HCT116 (cell line): ENCODE data around the gene NOL9. TPM values are rescaled to one million over a fixed set of nuclear protein-coding genes. Genes with fewer than 3 reads are reported as not detected.

Source experiments
- ATAC-seq: fragments of 200-7000 bp; cut with Tn5 transposase; 2 replicates; pipeline ENCODE4 v1.9.1; 2020; ENCODE audit warnings: mild to moderate bottlenecking, moderate library complexity
- BruUV-seq: library from RNA; stranded (reverse); fragments of 400-500 nt; replicated peaks from 2 replicates; lab custom pipeline; 2021; lab: Mats Ljungman, UMichigan
- CTCF ChIA-PET: fragments of 300-600 bp; sonication (Branson Sonifier 250); formaldehyde crosslinking; loops from one replicate; lab custom pipeline; 2021; ENCODE audit warnings: antibody characterized with exemption; lab: Charles Lee
- POLR2A ChIA-PET: fragments of 300-600, 350-600 bp; sonication (Branson Sonifier 250); formaldehyde crosslinking; loops from one replicate; lab custom pipeline; 2021; ENCODE audit warnings: antibody characterized with exemption; lab: Charles Lee
- RAD21 ChIA-PET, 2 experiments: fragments of 300-600 bp; sonication (Branson Sonifier 250); formaldehyde crosslinking; loops; one replicate each; lab custom pipeline; 2023; ENCODE audit warnings: low total read pairs in 2 of 2; ENCODE audit not compliant: uncharacterized antibody in 2 of 2, unreplicated experiment in 2 of 2, low non-redundant PET in 1 of 2; lab: Charles Lee
- DNase-seq: peaks from one replicate; pipeline ENCODE4 v3.0.0-alpha.2; 2010; ENCODE audit warnings: low read depth, low spot score
- H2AFZ ChIP-seq: fragments of 200-600 bp; shearing (Covaris generic), sonication (generic); 2 replicates; pipeline ENCODE4 v1.6.1; 2017; ENCODE audit warnings: low read depth, mixed run types, mixed read lengths, antibody characterized with exemption, low read length; ENCODE audit not compliant: poor library complexity, severe bottlenecking
- H3K27ac ChIP-seq: 2 replicates; pipeline ENCODE4 v1.5.1; 2012; ENCODE audit warnings: low read depth, low read length
- H3K27me3 ChIP-seq: fragments of 200-600 bp; sonication (generic); 2 replicates; pipeline ENCODE4 v1.6.1; 2016; ENCODE audit warnings: mixed run types, low read length, mixed read lengths; ENCODE audit not compliant: insufficient read depth
- H3K36me3 ChIP-seq, 2 experiments: fragments of 200-500 bp in 1 of 2; fragments of 200-600 bp in 1 of 2; sonication (Bioruptor generic) in 1 of 2; sonication (generic) in 1 of 2; 2 replicates each; pipeline versions ENCODE4 v1.5.1 to v1.6.1; 2014 to 2016; ENCODE audit warnings: low read length in 2 of 2, inconsistent platforms in 1 of 2, mixed read lengths in 1 of 2, mixed run types in 1 of 2; ENCODE audit not compliant: insufficient read depth in 2 of 2, control insufficient read depth in 1 of 2
- H3K4me1 ChIP-seq, 2 experiments: fragments of 200-600 bp in 1 of 2; sonication (generic) in 1 of 2; 2 replicates each; pipeline versions ENCODE4 v1.5.1 to v1.6.1; 2012 to 2017; ENCODE audit warnings: low read length in 2 of 2, inconsistent platforms in 1 of 2, mild to moderate bottlenecking in 1 of 2, mixed read lengths in 1 of 2, mixed run types in 1 of 2, moderate library complexity in 1 of 2; ENCODE audit not compliant: insufficient read depth in 2 of 2, control insufficient read depth in 1 of 2
- H3K4me2 ChIP-seq: fragments of 200-600 bp; sonication (generic); 2 replicates; pipeline ENCODE4 v1.6.1; 2017; ENCODE audit warnings: mixed run types, low read length, mixed read lengths
- H3K4me3 ChIP-seq, 2 experiments: fragments of 200-600 bp in 1 of 2; sonication (generic) in 1 of 2; replicated peaks in 1 of 2; 2 replicates each; pipeline ENCODE4 v1.5.1; 2011 to 2016; ENCODE audit warnings: low read length in 2 of 2, control low read depth in 1 of 2, low read depth in 1 of 2, mild to moderate bottlenecking in 1 of 2, mixed read lengths in 1 of 2, mixed run types in 1 of 2
- H3K79me2 ChIP-seq: fragments of 200-600 bp; sonication (generic); 2 replicates; pipeline ENCODE4 v1.6.1; 2017; ENCODE audit warnings: mild to moderate bottlenecking, mixed run types, low read length, moderate library complexity, mixed read lengths; ENCODE audit not compliant: insufficient read depth
- H3K9ac ChIP-seq: fragments of 200-600 bp; sonication (generic); 2 replicates; pipeline ENCODE4 v1.6.1; 2016; ENCODE audit warnings: low read length, mixed read lengths
- H3K9me2 ChIP-seq: fragments of 200-600 bp; sonication (generic), shearing (Covaris generic); 2 replicates; pipeline ENCODE4 v1.6.1; 2017; ENCODE audit warnings: mixed run types, mild to moderate bottlenecking, moderate library complexity; ENCODE audit not compliant: insufficient read depth
- H3K9me3 ChIP-seq, 2 experiments: fragments of 200-500 bp in 1 of 2; fragments of 200-600 bp in 1 of 2; sonication (Bioruptor generic) in 1 of 2; sonication (generic) in 1 of 2; 2 replicates each; pipeline ENCODE4 v1.6.1; 2014 to 2017; ENCODE audit warnings: low read length in 2 of 2, mixed read lengths in 2 of 2, inconsistent platforms in 1 of 2, low read depth in 1 of 2, mild to moderate bottlenecking in 1 of 2, mixed run types in 1 of 2, moderate library complexity in 1 of 2; ENCODE audit not compliant: control insufficient read depth in 1 of 2, insufficient read depth in 1 of 2
- H4K20me1 ChIP-seq: fragments of 200-600 bp; sonication (generic), shearing (Covaris generic); 2 replicates; pipeline ENCODE4 v1.6.1; 2017; ENCODE audit warnings: mixed run types, mild to moderate bottlenecking, moderate library complexity; ENCODE audit not compliant: insufficient read depth
- CBX3 ChIP-seq: IDR thresholded peaks from 2 replicates; pipeline ENCODE4 v1.6.1; 2012; ENCODE audit warnings: low read depth
- CEBPB ChIP-seq: IDR thresholded peaks from 2 replicates; pipeline ENCODE4 v1.6.1; 2012; ENCODE audit warnings: low read depth
- EGR1 ChIP-seq: IDR thresholded peaks from 2 replicates; pipeline ENCODE4 v1.6.1; 2012; ENCODE audit warnings: low read depth
- EZH2 ChIP-seq: fragments of 200-600 bp; sonication (generic); IDR thresholded peaks from 2 replicates; pipeline ENCODE4 v1.6.1; 2017; ENCODE audit warnings: antibody characterized with exemption, mixed run types
- EZH2phosphoT487 ChIP-seq: fragments of 200-600 bp; IDR thresholded peaks from 2 replicates; pipeline ENCODE4 v1.6.1; 2018; ENCODE audit warnings: antibody characterized with exemption, borderline replicate concordance
- FOSL1 ChIP-seq: IDR thresholded peaks from 2 replicates; pipeline ENCODE4 v1.6.1; 2012; ENCODE audit warnings: low read depth
- JUND ChIP-seq: IDR thresholded peaks from 2 replicates; pipeline ENCODE4 v1.6.1; 2012
- RAD21 ChIP-seq: IDR thresholded peaks from 2 replicates; pipeline ENCODE4 v1.6.1; 2012; ENCODE audit warnings: low read depth, mild to moderate bottlenecking
- SIN3A ChIP-seq: IDR thresholded peaks from 2 replicates; pipeline ENCODE4 v1.6.1; 2012; ENCODE audit warnings: low read depth
- SP1 ChIP-seq: IDR thresholded peaks from 2 replicates; pipeline ENCODE4 v1.6.1; 2012; ENCODE audit warnings: low read depth
- SRF ChIP-seq: IDR thresholded peaks from 2 replicates; pipeline ENCODE4 v1.6.1; 2012; ENCODE audit warnings: low read depth
- ZFX ChIP-seq: fragments of 450-650 bp; IDR thresholded peaks from 2 replicates; pipeline ENCODE4 v1.6.1; 2017
- intact Hi-C: fragments of 100-400 bp; cut with micrococcal nuclease; formaldehyde crosslinking; loops from 2 replicates; pipeline ENCODE4 v1.10.0; 2022
- total RNA-seq: library from RNA; stranded (reverse); gene quantifications from one replicate; pipeline ENCODE4 v1.2.1, GENCODE V29; 2021; ENCODE audit not compliant: unreplicated experiment
- TF ChIP-seq, protein P1 (sequence below): IDR thresholded peaks from 2 replicates; pipeline ENCODE4 v1.6.1; 2012
- TF ChIP-seq, protein P2 (sequence below): IDR thresholded peaks from 2 replicates; pipeline ENCODE4 v1.6.1; 2012; ENCODE audit warnings: low read depth
- TF ChIP-seq, protein P3 (sequence below): IDR thresholded peaks from 2 replicates; pipeline ENCODE4 v1.6.1; 2011; ENCODE audit warnings: mild to moderate bottlenecking, low read length, moderate library complexity; ENCODE audit not compliant: insufficient replicate concordance; ENCODE audit errors: extremely low read depth
- TF ChIP-seq, protein P4 (sequence below), 3 experiments: fragments of 200-600 bp in 1 of 3; sonication (generic) in 1 of 3; IDR thresholded peaks in 2 of 3; conservative IDR thresholded peaks in 1 of 3; 2 replicates each; pipeline ENCODE4 v1.5.1; 2012 to 2017; ENCODE audit warnings: low read depth in 2 of 3, low read length in 2 of 3, antibody characterized with exemption in 1 of 3, borderline replicate concordance in 1 of 3, control low read depth in 1 of 3, mild to moderate bottlenecking in 1 of 3, mixed read lengths in 1 of 3, mixed run types in 1 of 3, moderate library complexity in 1 of 3; ENCODE audit not compliant: insufficient read depth in 1 of 3
- TF ChIP-seq, protein P5 (sequence below): IDR thresholded peaks from 2 replicates; pipeline ENCODE4 v1.6.1; 2012

The NOL9 gene
- total RNA-seq, 1 experiment from 2014 or later: 46.4 TPM

DNA sequence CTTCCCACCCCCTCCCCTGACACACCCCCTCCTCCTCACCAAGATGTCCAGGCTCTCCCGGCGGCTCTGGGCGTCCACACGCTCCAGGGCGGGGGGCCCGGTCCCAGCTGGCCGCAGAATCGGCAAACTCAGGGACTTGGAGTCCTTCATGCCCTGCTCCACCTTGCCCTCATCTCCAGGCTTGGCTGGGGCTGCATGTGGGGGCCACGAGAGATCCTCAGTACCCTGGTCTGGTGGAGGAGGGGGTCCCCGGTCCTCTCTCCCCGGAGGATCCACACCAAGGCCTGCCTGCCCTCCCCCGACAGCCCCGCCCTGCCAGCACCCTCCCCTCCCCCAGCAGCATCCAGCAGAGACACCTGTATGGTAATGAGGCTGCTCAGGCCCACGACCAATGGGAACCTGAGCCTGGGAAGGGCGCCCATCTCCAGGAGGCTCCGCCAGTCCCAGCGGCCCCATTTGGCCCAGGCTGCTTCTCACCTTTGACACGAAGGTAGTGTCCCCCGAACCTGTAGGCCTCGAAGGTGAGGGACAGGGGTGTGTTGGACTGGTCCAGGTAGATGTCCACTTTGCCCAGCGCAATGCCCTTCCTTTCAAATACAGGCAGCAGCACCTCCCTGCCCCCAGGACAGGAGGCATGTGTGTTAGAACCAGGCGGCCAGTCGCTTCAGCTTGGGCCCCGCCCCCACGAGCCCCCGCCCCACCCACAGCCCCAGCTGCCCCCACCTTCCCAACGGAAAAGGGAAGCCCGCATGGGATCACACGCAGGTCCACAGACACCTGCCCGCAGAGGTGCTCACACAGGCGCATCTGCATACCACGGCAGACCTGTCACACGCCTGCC, 80.1 kb downstream of the NOL9 start:
- Histone ChIP-seq H3K4me1 (peaks cover 31 to 47% of the 10 kb centered on the region in 2 experiments), H3K9me2 (no peaks in the 10 kb centered on the region), H3K27ac (no peak overlapping the region), H3K27me3 (no peaks in the 10 kb centered on the region), H4K20me1 (no peaks in the 10 kb centered on the region), H3K4me2 (no peak overlapping the region), H3K9ac (no peak overlapping the region), H3K9me3 (no peaks in the 10 kb centered on the region), H3K79me2 (no peaks in the 10 kb centered on the region), H3K4me3 (no peak overlapping the region), H3K36me3 (peaks cover under 1 to 9% of the 10 kb centered on the region in 2 experiments; a peak in 2 of 4 replicates), H2AFZ (no peak overlapping the region)
- ChIA-PET RAD21 (no interaction called here), CTCF (interaction anchor here (2.2 kb wide), 1 partner anchor 26 kb away, joined by 11 read pairs; no protein-coding TSS in a partner anchor), POLR2A (no interaction called here)
- intact Hi-C loops: loop anchor here (2.0 kb wide), 1 partner anchor 227 kb away; no protein-coding TSS in a partner anchor
- TF ChIP-seq JUND: no peak
- TF ChIP-seq EZH2: no peak
- TF ChIP-seq, protein P1, sequence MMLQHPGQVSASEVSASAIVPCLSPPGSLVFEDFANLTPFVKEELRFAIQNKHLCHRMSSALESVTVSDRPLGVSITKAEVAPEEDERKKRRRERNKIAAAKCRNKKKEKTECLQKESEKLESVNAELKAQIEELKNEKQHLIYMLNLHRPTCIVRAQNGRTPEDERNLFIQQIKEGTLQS: no peak
- TF ChIP-seq SIN3A: no peak
- TF ChIP-seq RAD21: no peak
- no peak for TF ChIP-seq CBX3
- TF ChIP-seq FOSL1: no peak
- no peak for TF ChIP-seq CEBPB
- TF ChIP-seq EGR1: no peak
- TF ChIP-seq, protein P2, sequence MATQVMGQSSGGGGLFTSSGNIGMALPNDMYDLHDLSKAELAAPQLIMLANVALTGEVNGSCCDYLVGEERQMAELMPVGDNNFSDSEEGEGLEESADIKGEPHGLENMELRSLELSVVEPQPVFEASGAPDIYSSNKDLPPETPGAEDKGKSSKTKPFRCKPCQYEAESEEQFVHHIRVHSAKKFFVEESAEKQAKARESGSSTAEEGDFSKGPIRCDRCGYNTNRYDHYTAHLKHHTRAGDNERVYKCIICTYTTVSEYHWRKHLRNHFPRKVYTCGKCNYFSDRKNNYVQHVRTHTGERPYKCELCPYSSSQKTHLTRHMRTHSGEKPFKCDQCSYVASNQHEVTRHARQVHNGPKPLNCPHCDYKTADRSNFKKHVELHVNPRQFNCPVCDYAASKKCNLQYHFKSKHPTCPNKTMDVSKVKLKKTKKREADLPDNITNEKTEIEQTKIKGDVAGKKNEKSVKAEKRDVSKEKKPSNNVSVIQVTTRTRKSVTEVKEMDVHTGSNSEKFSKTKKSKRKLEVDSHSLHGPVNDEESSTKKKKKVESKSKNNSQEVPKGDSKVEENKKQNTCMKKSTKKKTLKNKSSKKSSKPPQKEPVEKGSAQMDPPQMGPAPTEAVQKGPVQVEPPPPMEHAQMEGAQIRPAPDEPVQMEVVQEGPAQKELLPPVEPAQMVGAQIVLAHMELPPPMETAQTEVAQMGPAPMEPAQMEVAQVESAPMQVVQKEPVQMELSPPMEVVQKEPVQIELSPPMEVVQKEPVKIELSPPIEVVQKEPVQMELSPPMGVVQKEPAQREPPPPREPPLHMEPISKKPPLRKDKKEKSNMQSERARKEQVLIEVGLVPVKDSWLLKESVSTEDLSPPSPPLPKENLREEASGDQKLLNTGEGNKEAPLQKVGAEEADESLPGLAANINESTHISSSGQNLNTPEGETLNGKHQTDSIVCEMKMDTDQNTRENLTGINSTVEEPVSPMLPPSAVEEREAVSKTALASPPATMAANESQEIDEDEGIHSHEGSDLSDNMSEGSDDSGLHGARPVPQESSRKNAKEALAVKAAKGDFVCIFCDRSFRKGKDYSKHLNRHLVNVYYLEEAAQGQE: no peak
- TF ChIP-seq, protein P3, sequence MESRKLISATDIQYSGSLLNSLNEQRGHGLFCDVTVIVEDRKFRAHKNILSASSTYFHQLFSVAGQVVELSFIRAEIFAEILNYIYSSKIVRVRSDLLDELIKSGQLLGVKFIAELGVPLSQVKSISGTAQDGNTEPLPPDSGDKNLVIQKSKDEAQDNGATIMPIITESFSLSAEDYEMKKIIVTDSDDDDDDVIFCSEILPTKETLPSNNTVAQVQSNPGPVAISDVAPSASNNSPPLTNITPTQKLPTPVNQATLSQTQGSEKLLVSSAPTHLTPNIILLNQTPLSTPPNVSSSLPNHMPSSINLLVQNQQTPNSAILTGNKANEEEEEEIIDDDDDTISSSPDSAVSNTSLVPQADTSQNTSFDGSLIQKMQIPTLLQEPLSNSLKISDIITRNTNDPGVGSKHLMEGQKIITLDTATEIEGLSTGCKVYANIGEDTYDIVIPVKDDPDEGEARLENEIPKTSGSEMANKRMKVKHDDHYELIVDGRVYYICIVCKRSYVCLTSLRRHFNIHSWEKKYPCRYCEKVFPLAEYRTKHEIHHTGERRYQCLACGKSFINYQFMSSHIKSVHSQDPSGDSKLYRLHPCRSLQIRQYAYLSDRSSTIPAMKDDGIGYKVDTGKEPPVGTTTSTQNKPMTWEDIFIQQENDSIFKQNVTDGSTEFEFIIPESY: no peak
- TF ChIP-seq SP1: no peak
- TF ChIP-seq, protein P4, sequence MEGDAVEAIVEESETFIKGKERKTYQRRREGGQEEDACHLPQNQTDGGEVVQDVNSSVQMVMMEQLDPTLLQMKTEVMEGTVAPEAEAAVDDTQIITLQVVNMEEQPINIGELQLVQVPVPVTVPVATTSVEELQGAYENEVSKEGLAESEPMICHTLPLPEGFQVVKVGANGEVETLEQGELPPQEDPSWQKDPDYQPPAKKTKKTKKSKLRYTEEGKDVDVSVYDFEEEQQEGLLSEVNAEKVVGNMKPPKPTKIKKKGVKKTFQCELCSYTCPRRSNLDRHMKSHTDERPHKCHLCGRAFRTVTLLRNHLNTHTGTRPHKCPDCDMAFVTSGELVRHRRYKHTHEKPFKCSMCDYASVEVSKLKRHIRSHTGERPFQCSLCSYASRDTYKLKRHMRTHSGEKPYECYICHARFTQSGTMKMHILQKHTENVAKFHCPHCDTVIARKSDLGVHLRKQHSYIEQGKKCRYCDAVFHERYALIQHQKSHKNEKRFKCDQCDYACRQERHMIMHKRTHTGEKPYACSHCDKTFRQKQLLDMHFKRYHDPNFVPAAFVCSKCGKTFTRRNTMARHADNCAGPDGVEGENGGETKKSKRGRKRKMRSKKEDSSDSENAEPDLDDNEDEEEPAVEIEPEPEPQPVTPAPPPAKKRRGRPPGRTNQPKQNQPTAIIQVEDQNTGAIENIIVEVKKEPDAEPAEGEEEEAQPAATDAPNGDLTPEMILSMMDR (IDR thresholded peaks at IDR 0.05 in 2 of 3, conservative IDR thresholded peaks at IDR 0.05 in 1 of 3; ENCODE audit: borderline replicate concordance in 1 of 3, insufficient read depth in 1 of 3, low read depth in 2 of 3, low read length in 2 of 3): no peak
- TF ChIP-seq ZFX: no peak
- no peak for TF ChIP-seq SRF
- no peak for TF ChIP-seq EZH2phosphoT487
- TF ChIP-seq, protein P5, sequence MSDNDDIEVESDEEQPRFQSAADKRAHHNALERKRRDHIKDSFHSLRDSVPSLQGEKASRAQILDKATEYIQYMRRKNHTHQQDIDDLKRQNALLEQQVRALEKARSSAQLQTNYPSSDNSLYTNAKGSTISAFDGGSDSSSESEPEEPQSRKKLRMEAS: no peak
- DNase-seq (no peak), ATAC-seq (no peak)
- no TSS peak for BruUV-seq
